GM15510 (cell line): Measurements from ENCODE around the gene CLTRN.

Experiments used
- POLR2A ChIP-seq: IDR thresholded peaks from 3 replicates; pipeline ENCODE4 v1.6.1; 2011; ENCODE audit warnings: borderline replicate concordance; ENCODE audit not compliant: insufficient read length; ENCODE audit errors: extremely low read depth

The CLTRN gene

GRCh38 chrX:15664487-15665444 is at the start of gene CLTRN:
TSS of gene CLTRN (minus strand) at chrX:15664805. CDS start at chrX:15664775, 30 bp downstream.
- TF ChIP-seq POLR2A, result no peak

DNA sequence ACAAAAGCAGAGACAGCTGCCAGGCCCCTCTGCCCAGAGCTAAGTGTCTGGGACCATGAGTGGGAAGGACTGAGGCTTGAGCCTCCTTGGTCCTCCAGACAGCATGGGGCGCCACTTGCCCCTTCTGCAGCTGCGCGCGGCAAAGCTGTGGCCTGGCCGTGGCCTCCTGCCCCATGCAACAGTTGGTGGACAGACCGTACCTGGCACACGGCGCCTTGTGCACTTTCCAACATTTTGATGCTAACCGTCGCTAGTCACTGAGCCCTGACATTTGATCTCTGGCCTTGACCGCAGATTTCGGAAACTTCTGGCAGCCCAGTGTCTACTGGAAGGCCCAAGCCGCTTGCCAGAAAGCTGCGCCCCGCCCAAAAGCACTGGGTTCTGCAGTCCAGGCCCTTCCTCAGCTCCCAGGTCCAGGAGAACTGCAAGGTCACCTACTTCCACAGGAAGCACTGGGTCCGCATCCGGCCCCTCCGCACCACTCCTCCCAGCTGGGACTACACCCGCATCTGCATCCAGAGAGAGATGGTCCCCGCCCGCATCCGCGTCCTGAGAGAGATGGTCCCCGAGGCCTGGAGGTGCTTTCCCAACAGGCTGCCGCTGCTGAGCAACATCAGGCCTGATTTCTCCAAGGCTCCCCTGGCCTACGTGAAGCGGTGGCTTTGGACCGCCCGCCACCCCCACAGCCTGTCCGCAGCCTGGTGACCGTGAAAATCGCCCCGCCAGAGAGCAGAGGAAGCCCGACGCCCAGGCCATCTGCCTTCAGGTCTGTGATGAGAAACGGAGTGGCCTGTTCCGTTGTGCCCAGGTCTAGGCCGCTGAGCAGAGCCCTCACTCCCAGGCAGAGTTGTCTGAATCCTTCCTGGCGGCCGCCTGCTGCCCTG is 38.1 kb upstream of the CLTRN start:
- no peak for TF ChIP-seq POLR2A

DNA sequence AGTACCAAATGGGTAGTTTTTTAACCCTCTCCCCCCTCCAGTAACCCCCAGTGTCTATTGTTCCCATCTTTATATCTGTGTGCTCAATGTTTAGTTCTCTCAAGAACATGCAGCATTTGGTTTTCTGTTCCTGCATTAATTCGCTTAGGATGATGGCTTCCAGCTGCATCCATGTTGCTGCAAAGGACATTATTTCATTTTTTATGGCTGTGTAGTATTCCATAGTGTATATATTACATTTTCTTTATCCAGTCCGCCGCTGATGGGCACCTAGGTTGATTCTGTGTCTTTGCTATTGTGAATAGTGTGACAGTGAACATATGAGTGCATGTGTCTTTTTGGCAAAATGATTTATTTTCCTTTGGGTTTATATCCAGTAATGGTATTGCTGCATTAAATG is 31.9 kb upstream of the CLTRN start:
- no peak for TF ChIP-seq POLR2A

- no peak for TF ChIP-seq POLR2A
Measured at GRCh38 chrX:15694941-15695451, 30.4 kb upstream of the CLTRN start.

DNA sequence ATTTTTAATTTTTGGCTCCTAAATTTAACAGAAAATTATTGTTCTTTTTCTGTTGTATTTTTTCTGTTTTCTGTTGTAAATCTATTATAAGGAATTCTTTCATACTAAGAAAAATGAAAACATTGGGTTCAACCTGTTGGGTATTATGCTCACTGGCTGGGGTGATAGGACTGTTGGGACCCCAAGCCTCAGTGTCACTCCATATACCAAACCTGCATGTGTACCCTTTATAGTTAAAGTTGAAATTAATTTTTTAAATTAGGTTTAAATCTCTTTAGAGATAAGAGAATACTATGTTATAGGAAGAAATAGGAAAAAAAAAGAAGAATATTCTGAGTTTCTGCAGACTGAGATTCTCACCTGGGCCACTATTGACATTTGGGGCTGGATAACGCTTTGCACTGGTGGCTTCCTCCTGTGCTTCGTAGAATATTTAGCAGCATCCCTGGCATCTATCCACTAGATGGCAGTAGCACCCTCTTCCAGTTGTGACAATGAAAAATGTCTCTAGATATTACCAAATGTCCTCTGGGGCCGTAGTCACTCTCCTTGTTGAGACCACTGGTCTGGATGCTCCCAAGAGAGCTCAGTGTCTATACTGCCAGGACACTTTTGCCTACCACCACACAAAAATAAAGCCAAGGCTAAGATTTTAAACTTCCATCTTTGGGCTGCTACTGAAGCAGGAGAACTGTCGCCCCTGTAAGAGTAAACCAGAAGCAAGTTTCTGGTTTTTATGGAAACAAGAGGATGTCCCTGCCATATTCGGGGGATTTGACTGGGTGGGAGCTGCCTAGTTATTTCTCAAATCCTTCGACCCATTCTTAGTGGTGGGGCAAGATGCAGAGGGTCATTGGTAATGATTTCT is 22.4 kb upstream of the CLTRN start:
- TF ChIP-seq POLR2A, result no peak

DNA sequence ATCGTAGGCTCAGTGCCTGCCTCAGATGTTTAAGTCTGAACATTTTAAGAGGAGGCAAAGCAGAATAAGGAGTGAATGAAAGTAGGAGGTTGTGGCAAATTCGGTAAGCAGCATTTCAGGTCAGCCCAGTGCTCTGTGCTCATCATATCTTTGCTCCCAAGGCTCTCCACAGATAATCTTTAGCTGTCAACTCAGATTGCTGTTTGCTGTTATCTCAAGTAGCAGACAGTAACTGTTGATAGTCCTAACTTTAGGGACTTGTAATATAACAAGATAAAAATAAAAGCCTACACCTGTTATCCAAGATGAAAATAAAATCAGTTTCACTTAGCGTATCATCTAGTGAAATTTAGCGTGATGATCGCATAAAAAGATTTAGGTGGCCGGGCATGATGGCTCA is 18.6 kb upstream of the CLTRN start:
- no peak for TF ChIP-seq POLR2A

DNA sequence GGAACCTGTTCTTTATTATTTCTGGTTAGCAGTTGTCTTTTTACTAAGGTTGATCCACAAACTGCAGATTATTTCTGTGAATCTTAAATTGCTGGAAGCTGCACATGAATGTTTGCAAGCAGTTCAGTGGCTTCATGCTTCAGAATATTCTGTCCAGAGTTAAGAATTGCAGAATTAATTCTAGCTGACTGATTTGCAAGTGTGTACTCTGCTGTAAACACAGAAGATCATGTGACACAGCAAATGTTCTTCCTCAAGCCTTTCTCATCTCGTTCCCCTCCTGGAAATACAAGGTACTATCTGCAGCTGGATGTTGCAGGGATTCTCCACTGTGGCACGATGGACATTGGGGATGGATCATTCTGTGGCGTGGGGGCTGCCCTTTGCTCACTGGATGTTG is 16.8 kb upstream of the CLTRN start:
- TF ChIP-seq POLR2A, result no peak

DNA sequence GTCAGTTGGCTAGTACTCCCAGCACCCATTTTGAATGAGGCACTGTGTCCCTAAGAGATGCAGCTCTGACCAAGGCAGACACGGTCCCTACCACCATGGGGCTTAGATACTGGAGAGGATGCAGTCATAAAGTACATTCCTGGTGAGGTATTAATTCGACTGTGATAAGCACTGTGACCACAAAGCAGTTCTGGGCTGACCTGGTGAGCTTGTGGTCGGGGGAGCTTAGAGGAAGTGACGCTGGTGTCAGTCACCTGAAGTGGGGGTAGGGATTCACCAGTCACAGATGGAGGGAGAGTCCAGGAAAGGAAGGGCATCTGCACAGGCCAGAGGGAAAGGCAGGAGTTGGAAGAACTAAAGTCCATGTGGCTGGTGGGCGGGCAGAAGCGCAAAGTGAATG is 15.8 kb upstream of the CLTRN start:
- no peak for TF ChIP-seq POLR2A

DNA sequence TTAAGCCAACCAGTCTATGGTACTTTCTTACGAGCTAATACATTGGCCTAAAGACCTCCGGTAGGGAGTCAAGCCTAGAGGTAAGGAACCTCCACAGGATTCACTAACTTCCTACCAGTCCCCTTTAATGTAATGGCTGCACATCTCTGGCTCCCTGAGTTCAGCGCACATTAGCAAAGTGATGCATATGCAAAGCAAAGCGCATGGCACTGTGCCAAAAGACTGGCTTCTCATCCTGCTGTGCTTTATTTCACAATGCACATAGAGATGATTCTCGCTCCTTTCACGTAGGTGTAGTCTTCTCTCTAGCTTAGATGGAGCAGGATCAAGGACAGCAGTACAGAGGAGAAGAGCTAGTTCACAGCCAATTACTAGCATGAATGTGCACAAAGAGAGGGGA is 14.6 kb upstream of the CLTRN start:
- TF ChIP-seq POLR2A, result no peak

GRCh38 chrX:15678339-15678738 is 13.7 kb upstream of the CLTRN start:
- TF ChIP-seq POLR2A, result no peak

DNA sequence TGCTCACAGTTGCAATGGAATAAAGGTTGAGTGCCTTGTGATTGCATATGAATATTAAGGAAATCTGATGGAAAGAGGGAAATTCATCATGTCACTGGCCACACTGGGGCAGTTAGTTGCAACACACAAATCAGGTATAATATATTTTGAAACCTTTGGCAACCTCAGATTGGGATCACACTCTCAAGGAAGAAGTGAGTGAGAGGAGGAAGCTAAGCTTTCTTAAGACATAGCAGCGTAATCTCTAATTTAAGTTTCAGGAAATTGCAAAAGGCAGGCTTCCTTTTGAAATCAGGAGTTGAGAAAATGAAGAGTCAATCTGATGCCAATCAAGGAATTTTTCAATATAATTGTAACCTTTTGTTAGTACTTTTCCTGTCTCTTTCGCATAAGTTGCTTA is 12.3 kb upstream of the CLTRN start:
- no peak for TF ChIP-seq POLR2A

DNA sequence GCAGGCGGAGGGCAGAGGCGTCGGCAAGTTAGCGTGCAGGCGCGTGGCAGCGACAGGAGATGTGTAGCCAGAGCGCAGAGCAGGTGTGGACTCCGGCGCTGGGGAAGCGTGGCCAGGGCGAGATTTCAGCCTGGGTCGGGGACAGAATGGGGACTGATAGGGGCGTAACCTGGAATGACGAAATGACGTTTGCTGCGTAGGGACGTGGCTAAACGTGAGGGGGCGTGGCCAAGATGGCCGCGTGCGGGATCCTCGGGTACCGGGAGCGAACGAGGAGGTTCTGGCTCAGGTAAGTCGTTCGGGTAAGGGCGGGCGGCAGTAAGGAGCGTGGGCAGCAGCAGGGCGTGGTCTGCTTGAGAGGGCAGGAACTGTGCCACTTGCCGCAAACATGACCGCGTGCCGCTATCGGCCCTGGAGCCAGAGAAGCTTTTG is 10.9 kb upstream of the CLTRN start:
- TF ChIP-seq POLR2A, result peak; percentile 17

- TF ChIP-seq POLR2A, result peak; percentile 65
Measured at GRCh38 chrX:15674841-15675489, 10.4 kb upstream of the CLTRN start.

DNA sequence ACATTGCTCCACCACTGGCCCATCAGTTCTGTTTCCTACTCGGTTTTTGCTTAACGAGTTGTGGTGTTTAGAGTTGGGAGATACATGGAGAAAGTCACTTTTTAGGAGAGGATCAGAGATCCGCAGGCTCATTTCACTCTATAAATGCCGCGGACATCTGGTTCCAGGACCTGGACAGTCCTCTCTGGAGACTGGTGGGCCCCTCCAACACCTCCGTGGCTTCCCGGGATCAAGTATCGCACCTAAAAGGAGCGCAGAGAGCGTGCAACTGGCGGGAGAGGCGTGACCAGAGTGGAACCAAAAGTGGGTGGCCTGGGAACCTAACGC is 9.9 kb upstream of the CLTRN start:
- no peak for TF ChIP-seq POLR2A

DNA sequence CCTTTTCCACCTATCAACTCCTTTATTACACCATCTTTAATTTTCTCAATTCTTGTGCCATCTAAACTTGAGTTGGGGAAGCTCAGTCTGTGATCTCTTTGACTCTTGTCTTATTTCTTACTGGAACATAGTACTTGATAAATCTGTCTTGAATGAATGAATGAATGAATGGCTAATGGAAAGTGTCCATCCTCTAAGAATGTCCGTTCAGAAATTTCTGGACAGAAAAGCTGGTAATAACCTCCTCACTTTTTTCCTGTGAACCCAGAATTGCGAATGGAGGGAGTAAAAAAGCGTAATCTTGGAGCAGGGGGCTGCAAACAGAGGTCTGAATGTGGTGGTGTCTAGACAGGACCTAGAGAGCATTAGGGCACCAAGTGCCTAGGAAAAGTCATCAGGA is 9.4 kb upstream of the CLTRN start:
- no peak for TF ChIP-seq POLR2A

DNA sequence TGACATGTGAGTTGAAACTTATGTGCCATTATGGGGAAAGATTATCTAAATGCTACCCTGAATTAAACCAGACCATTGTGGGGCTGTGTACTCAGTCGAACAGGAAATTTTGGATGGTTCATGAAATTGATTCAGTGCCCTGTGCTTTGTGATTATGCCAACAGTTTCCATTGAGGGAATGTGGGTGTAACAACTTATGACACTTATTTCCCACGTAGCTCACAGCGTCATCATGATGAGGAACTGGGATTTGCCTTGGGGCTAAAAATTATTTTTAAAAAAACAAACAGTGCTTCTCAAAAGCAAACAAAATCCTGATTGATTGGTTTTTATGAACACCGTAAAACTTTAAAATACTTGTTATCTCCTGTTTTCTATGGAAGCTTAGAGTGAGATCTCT is 8.3 kb upstream of the CLTRN start:
- no peak for TF ChIP-seq POLR2A
